ENCODE measurements around the gene CACNA2D1.

CACNA2D1 gene

DNA sequence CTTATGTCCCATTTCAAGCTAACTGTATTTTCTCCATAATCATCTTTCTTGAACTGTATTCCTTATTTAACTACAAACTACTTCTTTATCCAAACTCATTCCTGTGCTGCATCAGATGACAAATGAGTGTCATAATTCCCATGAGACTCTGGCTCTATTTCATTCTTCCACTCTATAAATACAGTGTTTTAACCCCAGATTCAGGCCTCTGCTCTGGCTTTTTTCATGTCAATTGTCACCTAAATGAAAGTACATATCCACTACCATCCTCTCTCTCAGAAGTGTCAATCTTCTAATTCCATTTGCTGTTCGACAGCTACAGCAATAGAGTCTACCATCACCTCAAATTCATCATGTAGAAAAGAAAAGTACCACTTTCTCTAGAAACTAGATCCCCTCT is 172.7 kb downstream of the CACNA2D1 start:
- no peak for DNase-seq

DNA sequence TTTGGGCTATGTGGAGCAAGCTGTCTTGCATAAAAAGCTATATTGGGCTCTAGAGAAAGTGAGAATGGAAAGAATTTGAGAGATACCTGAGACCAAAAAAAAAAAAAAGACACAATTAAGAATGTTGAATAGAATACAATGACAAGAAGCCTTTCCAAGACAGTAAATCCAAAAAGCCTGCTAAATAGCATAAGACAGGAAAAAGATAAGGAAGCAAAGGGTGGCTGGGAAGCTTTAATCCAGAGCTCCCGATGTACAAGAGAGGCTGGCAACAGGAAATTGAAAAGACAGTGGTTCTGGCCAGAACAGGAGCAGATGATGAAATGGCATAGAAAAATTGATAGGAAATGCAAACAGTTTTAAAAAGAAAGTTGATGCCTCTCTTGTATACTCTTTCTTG is 174.9 kb downstream of the CACNA2D1 start:
- DNase-seq: no peak

DNA sequence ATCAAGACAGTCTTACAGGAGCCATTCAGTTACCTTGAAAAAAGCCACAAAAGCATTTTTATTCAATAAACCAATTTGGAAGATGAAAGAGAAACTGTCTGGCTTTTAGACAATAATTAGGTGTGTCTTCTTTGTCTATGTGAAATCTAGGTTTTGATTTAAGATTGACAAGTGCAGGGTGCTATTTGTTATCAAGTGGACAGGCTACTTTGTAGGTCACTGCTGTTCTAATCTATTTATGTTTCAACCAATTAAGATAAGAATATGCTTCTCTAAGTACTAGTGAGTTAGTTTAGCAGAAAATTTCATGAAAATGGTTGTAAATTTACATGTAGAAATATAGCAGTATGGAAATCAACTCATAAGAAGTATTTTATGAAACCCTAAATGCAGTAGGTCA is 177.5 kb downstream of the CACNA2D1 start:
- DNase-seq: no peak

GRCh38 chr7:82264783-82265305 is 178.7 kb downstream of the CACNA2D1 start:
- no peak for DNase-seq

DNA sequence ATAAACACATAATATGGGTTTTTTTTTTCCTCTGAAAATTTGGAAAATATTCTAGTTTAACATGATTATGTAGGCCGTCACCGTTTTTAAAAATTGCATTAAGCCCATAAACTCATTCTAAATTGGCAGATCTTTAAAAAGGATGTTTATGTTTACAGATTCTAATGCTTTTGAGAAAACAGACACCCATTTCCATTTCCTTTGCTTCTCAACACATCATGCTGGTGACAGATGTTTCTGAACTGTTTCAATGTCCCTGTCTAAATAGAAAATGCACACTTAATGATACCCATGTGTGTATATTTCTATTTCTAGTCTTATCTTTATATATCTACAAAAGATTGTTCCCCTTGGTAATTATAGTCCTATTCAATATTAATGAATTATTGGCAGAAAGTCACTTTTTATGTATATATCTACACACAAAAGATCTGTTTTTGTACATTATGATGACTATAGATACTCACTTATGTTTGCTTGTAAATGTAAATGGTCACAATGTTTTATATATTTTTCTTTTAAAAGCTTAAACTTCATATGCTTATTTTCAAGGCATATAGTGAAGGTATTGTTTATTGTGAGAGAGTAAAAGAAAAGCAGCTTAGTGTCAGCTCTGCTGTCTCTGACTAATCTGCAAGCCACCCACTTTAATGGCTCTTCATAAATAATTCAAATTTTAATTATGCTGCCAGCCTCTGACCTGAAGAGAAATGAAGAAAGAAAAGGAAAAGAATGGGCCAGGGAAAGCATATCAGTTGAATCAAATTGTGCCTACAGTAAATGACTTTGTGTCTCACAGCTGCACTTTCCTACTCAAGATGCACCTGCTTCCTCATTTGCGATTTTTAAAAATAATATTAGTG is 179.4 kb downstream of the CACNA2D1 start:
- no peak for DNase-seq

GRCh38 chr7:82258181-82258580 is 185.4 kb downstream of the CACNA2D1 start:
- DNase-seq: no peak

DNA sequence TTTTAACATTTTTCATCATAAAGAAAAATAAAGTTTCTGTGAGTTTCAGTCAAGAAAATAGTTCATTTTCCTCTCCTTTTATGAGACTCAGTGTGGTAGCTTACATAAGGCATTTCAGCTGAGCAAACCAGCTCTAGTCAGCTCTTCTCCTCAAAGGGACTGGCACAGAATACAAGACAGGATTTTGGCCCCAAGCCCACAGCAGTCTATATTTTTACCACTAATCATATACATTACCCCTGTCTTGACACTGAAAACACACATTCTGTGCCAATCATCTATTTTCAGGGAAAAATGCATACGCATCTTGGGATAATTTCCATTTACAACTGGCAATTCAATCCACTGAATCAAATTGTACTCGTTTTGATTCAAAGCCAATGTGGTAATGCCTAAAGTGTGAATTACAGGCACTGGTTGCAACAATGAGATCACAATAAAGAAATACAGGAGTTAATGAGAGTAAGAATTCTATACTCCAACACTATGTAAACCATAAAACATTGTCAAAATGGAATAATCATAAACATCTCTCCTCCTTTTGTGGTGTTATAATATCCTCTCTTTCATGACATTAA is 186.4 kb downstream of the CACNA2D1 start:
- DNase-seq: no peak

DNA sequence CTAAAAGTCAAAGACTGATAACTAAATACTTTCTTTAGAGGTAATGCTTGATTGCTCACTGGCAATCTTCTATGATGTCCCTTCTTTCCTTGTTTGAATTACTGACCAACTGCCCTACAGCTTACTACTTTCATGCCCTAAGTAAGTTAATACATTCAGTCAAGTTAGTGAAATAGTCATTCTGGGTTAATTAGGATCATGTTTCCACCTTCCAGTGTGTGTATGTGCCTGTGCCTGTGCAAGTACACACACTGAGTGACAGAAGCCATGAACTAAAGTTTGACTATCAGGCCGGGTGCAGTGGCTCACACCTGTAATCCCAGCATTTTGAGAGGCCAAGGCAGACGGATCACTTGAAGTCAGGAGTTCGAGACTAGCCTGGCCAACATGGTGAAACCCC is 187.9 kb downstream of the CACNA2D1 start:
- DNase-seq: no peak

- no peak for DNase-seq
Measured at GRCh38 chr7:82250598-82250997, 193.0 kb downstream of the CACNA2D1 start.

DNA sequence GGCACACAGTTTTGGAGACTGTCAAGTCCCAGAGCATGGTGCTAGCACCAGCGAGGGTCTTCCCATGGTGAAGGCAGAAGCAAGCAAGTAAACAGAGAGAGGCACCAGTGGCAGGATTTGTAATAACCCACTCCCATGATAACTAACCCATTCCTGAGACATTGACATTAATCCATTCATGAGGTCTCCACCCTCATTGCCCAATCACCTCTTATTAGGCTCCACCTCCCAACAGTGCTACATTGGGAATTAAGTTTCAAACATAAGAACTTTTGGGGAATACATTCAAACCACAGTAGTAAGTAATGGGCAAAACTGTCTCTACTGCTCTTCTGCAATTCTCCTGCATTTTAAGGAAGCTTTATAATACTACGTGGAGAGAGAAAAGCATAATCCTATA is 193.6 kb downstream of the CACNA2D1 start:
- no peak for DNase-seq

GRCh38 chr7:82247814-82248433 is 195.7 kb downstream of the CACNA2D1 start:
- DNase-seq: peak; percentile 31

DNA sequence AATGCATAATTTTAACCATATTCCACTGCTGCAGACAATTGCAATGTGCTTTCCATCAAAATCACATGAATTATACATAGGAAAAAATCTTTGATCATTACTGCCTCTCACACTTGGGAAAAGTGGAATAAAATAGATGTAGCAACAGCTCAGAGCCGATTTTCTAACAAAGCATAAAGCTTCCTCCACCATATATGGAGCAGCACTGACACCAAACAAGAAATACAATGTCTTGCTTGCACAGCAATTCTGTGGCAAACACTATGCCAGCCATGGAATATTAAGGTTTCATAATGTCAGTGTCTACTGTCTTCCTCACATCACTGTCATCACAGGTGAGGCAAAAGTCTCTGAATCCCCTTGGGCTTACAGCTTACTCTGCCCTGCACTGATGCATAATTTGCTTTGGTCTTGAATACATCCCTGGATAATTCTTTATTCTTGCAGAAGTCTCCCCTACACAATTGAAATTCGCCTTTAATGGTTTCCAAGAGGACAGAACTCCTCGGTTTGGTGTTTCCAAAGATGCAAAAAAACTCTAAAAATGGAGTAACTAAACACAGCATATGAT is 198.5 kb downstream of the CACNA2D1 start:
- no peak for DNase-seq

GRCh38 chr7:82241356-82241755 is 202.2 kb downstream of the CACNA2D1 start:
- no peak for DNase-seq

GRCh38 chr7:82235713-82236112 is 207.9 kb downstream of the CACNA2D1 start:
- no peak for DNase-seq

GRCh38 chr7:82234457-82235049 is 209.0 kb downstream of the CACNA2D1 start:
- DNase-seq: peak; percentile 24

- DNase-seq: no peak
Measured at GRCh38 chr7:82230811-82231581, 212.6 kb downstream of the CACNA2D1 start.

GRCh38 chr7:82229164-82229563 is 214.4 kb downstream of the CACNA2D1 start:
- DNase-seq: no peak

- DNase-seq: no peak
Measured at GRCh38 chr7:82226191-82226590, 217.4 kb downstream of the CACNA2D1 start.

GRCh38 chr7:82224529-82224928 is 219.0 kb downstream of the CACNA2D1 start:
- no peak for DNase-seq

GRCh38 chr7:82223580-82223979 is 220.0 kb downstream of the CACNA2D1 start:
- no peak for DNase-seq

DNA sequence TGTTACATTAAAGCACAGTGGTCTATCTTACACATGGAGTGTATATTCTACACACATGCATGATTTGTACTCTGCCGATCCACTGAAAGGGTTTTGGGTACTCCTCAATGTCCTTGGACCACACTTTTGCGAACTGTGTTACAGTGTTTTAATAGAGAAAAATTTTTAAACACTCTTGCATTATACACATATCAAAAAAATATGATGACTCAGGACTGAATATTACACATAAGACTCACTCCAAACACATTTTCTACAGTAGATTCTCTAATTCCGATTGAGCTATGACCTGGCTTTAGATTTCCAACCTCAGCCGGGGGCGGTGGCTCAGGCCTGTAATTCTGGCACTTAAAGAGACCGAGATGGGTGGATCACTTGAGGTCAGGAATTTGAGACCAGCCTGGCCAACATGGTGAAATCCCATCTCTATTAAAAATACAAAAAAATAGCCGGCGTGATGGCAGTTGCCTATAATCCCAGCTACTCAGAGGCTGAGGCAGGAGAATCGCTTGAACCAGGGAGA is 222.4 kb downstream of the CACNA2D1 start:
- no peak for DNase-seq

DNA sequence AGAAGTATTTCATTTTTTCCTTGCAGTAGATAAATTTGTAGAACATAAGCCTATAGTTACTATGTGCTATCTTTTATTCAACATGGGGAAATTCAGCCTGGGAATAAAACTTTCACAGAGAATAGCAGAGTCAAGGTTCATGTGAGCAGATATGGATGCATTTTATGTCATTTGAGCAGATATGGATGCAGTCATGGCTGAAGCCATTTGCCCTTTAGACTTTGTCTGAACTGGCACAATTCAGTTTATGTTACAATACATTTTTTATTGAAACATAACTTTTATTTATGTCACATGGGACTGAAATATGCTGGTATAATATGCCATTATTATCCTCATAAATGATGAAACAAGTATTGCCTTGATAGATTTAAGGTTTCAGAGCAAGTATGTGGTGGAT is 231.1 kb downstream of the CACNA2D1 start:
- DNase-seq: no peak
